DOHH2 (cell line): Measurements from ENCODE around the gene SLC25A41.

Experiments
- CTCF ChIP-seq: fragments of 200-600 bp; sonication (generic); IDR thresholded peaks from one replicate; pipeline ENCODE4 v1.5.1; 2014; ENCODE audit warnings: antibody characterized with exemption, mild to moderate bottlenecking, low read depth, low read length; ENCODE audit not compliant: poor library complexity, severe bottlenecking
- EZH2phosphoT487 ChIP-seq: fragments of 200-600 bp; sonication (generic); IDR thresholded peaks from 2 replicates; pipeline ENCODE4 v1.6.1; 2017; ENCODE audit warnings: borderline replicate concordance, mild to moderate bottlenecking, antibody characterized with exemption, low read length, moderate library complexity, mixed read lengths

- TF ChIP-seq CTCF (no peak), EZH2phosphoT487 (no peak)
Observed at GRCh38 chr19:6452899-6453298, 19.3 kb upstream of the SLC25A41 start.
